Effector memory CD4-positive, alpha-beta T cell (primary cell): Measurements from ENCODE around the gene ALS2CL.
"Not testable (repeated sequence)": the region's sequence is repeated elsewhere in the genome, so short reads cannot be mapped to it uniquely, and the experiment has no call there.

Experiments used
- DNase-seq, 3 donors: peaks; one replicate each; pipeline ENCODE4 v3.0.0-alpha.2; 2020
- H3K27ac ChIP-seq: 2 replicates; pipeline ENCODE4 v1.7.0; 2013; ENCODE audit warnings: mild to moderate bottlenecking, low read length, moderate library complexity; ENCODE audit not compliant: insufficient read depth, poor library complexity, severe bottlenecking
- H3K27me3 ChIP-seq: replicated peaks from 2 replicates; pipeline ENCODE4 v1.7.0; 2013; ENCODE audit warnings: mild to moderate bottlenecking, low read length; ENCODE audit not compliant: insufficient read depth, control insufficient read depth, poor library complexity, severe bottlenecking
- H3K36me3 ChIP-seq: 2 replicates; pipeline ENCODE4 v1.7.0; 2013; ENCODE audit warnings: mild to moderate bottlenecking, low read length, moderate library complexity; ENCODE audit not compliant: control insufficient read depth, insufficient read depth
- H3K4me1 ChIP-seq: 2 replicates; pipeline ENCODE4 v1.7.0; 2013; ENCODE audit warnings: low read length, mild to moderate bottlenecking; ENCODE audit not compliant: control insufficient read depth, insufficient read depth, poor library complexity, severe bottlenecking
- H3K4me3 ChIP-seq: 2 replicates; pipeline ENCODE4 v1.7.0; 2013; ENCODE audit warnings: low read length, low read depth, mild to moderate bottlenecking; ENCODE audit not compliant: insufficient read depth, poor library complexity, severe bottlenecking
- H3K9me3 ChIP-seq: 2 replicates; pipeline ENCODE4 v1.7.0; 2013; ENCODE audit warnings: mild to moderate bottlenecking, low read length, moderate library complexity; ENCODE audit not compliant: control insufficient read depth
- total RNA-seq, 3 donors: gene quantifications; one replicate each; lab custom pipeline; 2026; lab: John Stamatoyannopoulos, UW

ALS2CL gene, protein sequence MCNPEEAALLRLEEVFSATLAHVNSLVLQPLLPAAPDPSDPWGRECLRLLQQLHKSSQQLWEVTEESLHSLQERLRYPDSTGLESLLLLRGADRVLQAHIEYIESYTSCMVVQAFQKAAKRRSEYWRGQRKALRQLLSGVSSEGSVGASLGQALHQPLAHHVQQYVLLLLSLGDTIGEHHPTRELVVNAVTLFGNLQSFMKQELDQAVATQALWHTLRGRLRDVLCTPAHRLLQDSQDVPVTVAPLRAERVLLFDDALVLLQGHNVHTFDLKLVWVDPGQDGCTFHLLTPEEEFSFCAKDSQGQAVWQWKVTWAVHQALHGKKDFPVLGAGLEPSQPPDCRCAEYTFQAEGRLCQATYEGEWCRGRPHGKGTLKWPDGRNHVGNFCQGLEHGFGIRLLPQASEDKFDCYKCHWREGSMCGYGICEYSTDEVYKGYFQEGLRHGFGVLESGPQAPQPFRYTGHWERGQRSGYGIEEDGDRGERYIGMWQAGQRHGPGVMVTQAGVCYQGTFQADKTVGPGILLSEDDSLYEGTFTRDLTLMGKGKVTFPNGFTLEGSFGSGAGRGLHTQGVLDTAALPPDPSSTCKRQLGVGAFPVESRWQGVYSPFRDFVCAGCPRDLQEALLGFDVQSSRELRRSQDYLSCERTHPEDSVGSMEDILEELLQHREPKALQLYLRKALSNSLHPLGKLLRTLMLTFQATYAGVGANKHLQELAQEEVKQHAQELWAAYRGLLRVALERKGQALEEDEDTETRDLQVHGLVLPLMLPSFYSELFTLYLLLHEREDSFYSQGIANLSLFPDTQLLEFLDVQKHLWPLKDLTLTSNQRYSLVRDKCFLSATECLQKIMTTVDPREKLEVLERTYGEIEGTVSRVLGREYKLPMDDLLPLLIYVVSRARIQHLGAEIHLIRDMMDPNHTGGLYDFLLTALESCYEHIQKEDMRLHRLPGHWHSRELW
- 46.0 to 88.4 (median 69.9) reads per million in 3 donors for total RNA-seq

DNA sequence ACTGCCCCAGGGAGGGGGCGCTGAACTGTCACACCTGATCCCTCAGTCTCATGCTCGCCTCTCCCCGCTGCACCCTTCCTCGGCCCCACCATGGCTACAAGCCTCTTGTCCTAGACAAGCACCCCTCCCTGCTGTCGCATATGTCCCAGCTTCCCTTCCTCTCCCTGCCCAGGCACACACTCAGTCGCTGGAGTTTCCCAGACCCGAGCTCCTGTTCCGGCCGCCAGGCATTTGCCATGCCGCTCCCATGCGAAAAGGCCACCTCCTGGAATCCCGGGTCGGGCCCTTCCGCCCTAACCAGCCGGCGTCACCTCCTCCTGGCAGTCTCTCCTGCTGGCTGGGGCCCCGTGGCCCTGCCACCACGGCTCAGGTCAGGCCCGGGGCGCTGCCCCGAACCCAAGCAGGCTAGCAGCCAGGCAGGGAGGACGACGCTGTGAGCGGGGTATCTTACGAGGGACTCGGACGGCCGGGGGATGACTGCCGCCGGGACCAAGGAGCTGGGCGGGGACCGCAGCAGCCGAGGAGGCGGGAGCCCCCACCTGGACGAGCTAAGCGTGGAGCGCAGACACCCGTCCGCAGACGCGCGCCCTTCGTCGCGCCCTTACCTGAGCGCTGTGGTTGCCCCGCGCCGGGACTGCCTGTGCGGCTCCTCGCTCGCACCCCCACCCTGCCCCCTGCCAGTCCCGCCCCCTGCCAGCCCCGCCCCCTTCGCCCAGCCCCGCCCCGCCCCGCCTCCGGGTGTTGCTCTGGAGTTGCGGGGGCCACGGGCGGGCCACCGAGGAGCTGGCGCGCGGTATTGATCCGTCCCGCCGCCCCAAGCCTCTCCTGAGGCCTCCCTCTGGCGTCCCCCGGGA lies at the start of gene ALS2CL:
TSS of gene ALS2CL (minus strand) at position 642 of the 854 bp plus-strand sequence. CDS start 4,239 bp downstream, outside the sequence.
- no peaks in the 10 kb centered on the region for H3K36me3 ChIP-seq
- H3K27ac ChIP-seq, result peak within 1 kb of the TSS; percentile 69
- H3K9me3 ChIP-seq, result no peaks in the 10 kb centered on the region
- H3K4me1 ChIP-seq, result peaks cover 57% of the 10 kb centered on the region
- H3K27me3 ChIP-seq, result no peaks in the 10 kb centered on the region
- DNase-seq, result peak; percentile 67 to 72 (median 71)
- peak within 1 kb of the TSS; percentile 77 for H3K4me3 ChIP-seq

DNA sequence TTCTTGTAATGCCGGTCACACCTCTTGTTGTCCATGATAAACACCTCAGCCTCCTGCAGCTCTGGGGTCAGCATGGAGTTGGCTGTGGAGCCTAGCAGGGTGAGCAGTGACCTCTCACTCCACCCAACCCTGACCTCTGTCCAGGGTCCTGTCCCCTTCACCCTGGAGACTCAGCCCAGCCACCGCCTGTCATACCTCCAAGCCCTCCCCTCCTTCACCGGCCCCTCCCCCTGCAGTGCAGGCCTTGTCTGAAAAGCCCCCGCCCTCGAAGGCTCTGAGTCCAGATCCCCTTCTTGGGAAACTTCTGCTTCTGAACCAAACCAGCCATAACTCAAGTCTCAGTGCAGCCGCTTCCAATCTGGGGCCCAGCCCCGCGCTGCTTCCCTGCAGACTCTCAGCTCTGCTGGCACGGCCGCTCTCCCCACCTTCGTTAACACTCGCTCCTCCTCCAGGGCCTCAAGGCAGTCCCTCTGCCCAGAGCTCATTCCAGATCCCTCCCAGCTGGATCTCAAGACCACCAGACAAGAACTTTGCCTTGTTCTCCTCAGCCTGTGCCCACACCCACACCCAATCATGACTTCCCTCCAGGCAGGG lies 49.6 kb upstream of the ALS2CL start:
- DNase-seq, result no peak
- H3K27me3 ChIP-seq, result no peaks in the 10 kb centered on the region
- no peak overlapping the region for H3K4me3 ChIP-seq

DNA sequence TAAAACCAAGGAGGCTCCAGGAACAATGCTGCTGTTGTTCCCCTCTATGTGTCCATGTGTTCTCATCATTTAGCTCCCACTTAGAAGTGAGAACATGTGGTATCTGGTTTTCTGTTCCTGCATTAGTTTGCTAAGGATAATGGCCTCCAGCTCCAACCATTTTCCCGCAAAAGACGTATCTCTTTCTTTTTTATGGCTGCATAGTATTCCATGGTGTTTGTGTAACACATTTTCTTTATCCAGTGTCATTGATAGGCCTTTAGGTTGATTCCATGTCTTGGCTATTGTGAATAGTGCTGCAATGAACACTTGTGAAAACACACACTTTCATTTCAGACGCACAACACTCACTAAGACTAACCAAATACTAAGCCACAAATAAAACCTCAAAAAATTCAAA lies 46.1 kb upstream of the ALS2CL start:
- H3K36me3 ChIP-seq, H3K9me3 ChIP-seq, H3K27ac ChIP-seq, H3K4me3 ChIP-seq, H3K27me3 ChIP-seq, H3K4me1 ChIP-seq, DNase-seq: not testable (repeated sequence)

More for the DNA sequence above, 49.6 kb upstream of the ALS2CL start:
- Histone ChIP-seq H3K9me3 (no peaks in the 10 kb centered on the region), H3K27ac (no peak overlapping the region), H3K4me1 (no peaks in the 10 kb centered on the region), H3K36me3 (no peaks in the 10 kb centered on the region)

DNA sequence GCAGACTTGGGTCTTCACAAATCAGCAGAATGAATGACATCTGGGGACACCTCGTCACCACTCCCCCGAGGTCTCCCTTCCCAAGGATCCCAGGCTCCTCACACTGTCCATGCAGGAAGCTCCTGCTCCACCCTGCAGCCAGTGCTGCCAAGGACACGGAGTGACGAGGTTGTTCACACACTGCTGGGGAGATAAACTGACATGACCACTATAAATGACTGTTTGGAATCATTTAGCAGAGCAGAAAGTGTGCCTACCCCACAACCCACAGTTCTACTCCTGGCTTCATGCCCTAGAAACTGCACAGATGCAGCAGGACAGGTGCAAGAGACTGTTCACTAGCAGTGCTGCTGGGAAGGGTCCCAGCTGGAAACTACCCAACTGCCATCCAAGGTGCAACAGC lies 43.9 kb upstream of the ALS2CL start:
- no peak for DNase-seq
- Histone ChIP-seq H3K27ac (no peak overlapping the region), H3K9me3 (no peaks in the 10 kb centered on the region), H3K36me3 (no peaks in the 10 kb centered on the region), H3K27me3 (no peaks in the 10 kb centered on the region), H3K4me1 (no peaks in the 10 kb centered on the region), H3K4me3 (no peak overlapping the region)

DNA sequence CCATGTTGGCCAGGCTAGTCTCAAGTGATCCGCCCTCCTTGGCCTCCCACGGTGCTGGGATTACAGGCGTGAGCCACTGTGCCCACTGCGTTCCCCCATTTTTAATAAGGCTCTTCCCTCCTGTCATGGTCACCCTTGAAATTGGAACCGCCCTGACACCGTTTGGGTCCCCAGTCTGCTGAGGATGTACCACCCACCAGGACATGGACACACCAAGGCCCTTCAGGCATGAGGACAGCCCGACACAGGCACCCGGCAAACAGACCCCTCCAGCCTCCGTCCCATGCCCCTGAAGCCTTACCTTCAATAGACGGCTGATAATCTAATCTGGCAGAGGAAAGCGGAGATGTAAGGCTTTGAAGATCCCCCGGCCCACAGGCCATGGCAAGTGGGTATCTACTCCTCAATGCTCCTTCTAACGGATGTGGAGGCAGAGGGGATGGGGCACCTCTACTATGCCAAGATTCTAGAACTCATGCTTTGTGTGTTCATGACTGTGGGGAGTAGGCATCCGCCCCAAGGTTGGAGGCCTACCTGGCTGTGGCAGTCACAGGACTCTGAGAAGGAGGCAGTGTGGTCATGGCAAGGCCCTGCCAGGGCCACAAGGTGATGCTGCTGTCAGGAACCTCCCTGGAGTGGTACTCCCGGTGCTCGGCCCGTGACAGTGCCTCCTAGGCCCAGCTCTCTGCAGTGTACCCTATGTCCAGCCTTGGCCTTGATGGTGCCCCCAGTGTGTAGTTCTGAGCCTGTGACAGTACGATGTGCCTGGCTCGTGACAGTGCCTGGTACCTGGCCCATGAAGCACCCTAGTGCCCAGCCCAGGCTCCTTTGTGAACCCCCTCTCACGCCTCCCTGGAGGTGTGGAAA lies 42.8 kb upstream of the ALS2CL start:
- H3K27me3 ChIP-seq, result no peaks in the 10 kb centered on the region
- H3K4me1 ChIP-seq, result no peaks in the 10 kb centered on the region
- no peak overlapping the region for H3K4me3 ChIP-seq
- H3K27ac ChIP-seq, result no peak overlapping the region
- H3K9me3 ChIP-seq, result no peaks in the 10 kb centered on the region
- DNase-seq, result no peak
- no peaks in the 10 kb centered on the region for H3K36me3 ChIP-seq

DNA sequence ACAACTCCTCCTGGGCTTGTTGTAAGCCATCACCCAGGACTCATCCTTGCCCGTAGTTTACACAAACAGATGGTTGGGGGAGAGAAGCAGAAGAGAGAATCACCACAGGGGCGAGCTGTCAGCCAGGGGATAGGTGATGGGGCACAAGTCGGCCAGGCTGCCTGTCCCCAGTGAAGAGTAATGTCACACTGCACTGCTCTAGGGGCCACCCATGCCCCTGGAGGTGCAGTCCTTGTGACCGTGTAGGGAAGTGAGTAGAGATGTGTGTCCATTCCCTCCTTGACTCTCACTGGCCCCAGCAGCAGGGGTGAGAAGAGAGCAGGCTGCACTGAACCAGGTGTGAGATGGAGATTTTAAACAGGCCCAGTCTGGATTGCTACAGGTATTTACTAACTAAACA lies 41.3 kb upstream of the ALS2CL start:
- H3K27ac ChIP-seq, result no peak overlapping the region
- H3K9me3 ChIP-seq, result no peaks in the 10 kb centered on the region
- no peaks in the 10 kb centered on the region for H3K27me3 ChIP-seq
- H3K36me3 ChIP-seq, result no peaks in the 10 kb centered on the region
- DNase-seq, result no peak
- H3K4me3 ChIP-seq, result no peak overlapping the region
- no peaks in the 10 kb centered on the region for H3K4me1 ChIP-seq

DNA sequence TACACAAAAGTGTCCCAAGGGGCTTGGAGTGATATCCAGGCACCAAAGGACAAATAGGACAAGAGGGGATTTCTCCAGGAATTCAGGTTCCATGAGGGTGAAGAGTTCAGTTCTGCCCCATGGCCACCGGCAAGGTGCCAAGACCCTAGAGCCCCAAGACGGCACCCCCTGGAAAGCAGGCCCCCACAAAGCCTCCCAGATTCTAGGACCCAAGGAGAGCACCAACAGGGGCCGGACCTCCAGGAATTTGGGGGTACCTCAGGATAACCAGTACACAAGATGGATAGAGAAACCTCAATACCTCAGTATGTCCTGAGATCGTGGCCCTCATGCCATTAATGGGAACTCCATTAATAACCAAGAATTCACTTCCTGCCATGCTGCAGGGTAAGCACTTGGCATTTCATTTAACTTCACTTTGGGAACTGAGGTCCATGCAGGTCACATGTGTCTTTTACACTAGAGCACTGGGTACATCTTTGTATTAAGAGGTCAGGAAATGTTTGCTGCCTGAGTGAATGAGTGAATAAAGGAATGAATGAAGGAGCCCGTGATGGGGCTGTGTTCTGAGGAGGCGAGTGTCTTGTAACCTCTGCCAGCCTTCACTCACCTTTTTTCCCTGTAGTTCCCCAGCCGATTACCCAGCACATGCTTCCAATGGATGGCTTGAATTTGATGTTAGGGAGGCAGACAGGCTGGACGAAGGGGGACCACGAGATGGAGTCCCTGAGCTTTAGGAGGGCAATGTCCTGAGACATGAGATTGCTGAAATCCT lies 39.7 kb upstream of the ALS2CL start:
- Histone ChIP-seq H3K27ac (no peak overlapping the region), H3K4me3 (no peak overlapping the region), H3K36me3 (no peaks in the 10 kb centered on the region), H3K4me1 (no peaks in the 10 kb centered on the region), H3K9me3 (no peaks in the 10 kb centered on the region), H3K27me3 (no peaks in the 10 kb centered on the region)
- DNase-seq, result no peak

DNA sequence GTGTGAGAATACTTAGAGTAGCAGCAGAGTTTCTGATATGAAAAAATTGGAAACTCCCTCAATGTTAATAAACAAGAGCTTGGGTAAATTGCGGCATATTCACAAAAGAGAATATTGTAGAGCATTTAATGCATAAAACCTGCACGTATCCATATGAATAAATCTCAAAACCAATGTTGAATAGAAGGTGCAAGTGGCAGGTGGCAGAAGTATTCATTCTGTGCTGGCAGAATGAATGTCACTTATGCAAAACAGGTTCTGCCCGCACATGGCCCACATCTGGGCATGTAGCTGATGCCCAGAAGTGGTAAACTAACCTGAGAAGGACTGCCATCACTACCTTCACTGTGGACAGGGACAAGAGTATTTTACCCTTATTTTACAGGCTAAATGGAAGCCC lies 38.3 kb upstream of the ALS2CL start:
- no peaks in the 10 kb centered on the region for H3K36me3 ChIP-seq
- no peaks in the 10 kb centered on the region for H3K27me3 ChIP-seq
- H3K27ac ChIP-seq, result no peak overlapping the region
- H3K4me3 ChIP-seq, result no peak overlapping the region
- no peaks in the 10 kb centered on the region for H3K9me3 ChIP-seq
- no peak for DNase-seq
- no peaks in the 10 kb centered on the region for H3K4me1 ChIP-seq
